ENCODE data around the gene CACNA1C. TPM values are rescaled to one million over a fixed set of nuclear protein-coding genes. Genes with fewer than 3 reads are reported as not detected.
"Not testable (repeated sequence)": the region's sequence is repeated elsewhere in the genome, so short reads cannot be mapped to it uniquely, and the experiment has no call there.

CACNA1C gene
- total and polyA plus RNA-seq, 5 donors: 34.6 to 163 (median 123) TPM

DNA sequence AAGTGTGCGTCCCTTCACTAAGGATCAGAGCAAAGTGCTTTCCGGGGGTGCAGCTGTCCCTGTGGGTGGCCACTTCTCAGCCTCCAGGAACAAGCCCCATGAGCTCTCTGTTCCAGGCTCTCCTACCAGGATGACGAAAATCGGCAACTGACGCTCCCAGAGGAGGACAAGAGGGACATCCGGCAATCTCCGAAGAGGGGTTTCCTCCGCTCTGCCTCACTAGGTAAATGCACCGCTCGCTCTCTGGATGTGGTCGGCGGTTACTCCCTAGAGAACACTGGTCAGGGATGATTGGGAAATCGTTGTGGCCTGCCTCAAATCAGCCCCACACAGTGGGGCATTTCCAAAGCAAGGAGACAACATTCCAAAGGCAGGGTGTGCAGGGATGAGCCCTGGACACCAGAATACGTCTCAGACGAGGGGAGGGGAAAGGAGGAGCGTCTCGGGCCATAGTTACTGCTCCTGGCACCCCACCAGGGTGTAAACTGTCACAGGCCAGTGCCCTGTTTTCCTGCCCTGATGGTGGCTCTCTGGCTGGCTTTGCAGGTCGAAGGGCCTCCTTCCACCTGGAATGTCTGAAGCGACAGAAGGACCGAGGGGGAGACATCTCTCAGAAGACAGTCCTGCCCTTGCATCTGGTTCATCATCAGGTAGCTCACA, 633.0 kb downstream of the CACNA1C start:
- H3K4me3 ChIP-seq (ENCODE audit: low read length); H3K4me1 ChIP-seq (ENCODE audit: control insufficient read depth, insufficient read depth, low read length); intact Hi-C loops (cut with DNase I); H3K27me3 ChIP-seq (ENCODE audit: control insufficient read depth, insufficient read depth); ATAC-seq; DNase-seq; H3K27ac ChIP-seq (ENCODE audit: low read length); H3K9me3 ChIP-seq (ENCODE audit: control insufficient read depth, low read length): not testable (repeated sequence)
- WGBS: 77% methylated on average over 20 of the region's 20 CpGs

DNA sequence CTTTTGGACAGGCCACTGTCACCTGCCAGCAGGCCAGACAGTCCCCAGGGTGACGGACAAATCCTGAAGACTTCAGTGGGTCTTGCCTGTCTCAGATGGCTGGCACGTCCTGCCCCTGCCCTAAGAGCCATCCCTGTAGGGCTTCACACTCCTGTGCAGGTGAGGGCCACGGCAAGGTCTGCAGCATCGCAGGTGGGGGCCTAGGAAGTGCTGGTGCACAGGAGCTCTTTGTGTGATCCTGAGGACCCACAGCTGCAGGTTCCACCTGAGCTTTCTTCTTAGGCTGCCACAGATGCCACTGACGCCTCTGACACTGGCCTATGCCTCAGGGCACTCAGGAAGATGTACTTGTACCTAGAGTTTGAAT, 633.5 kb downstream of the CACNA1C start:
- Histone ChIP-seq H3K4me3 (ENCODE audit: low read length) (no peak overlapping the region), H3K27ac (ENCODE audit: low read length) (no peak overlapping the region), H3K4me1 (ENCODE audit: control insufficient read depth, insufficient read depth, low read length) (no peaks in the 10 kb centered on the region), H3K27me3 (ENCODE audit: control insufficient read depth, insufficient read depth) (no peaks in the 10 kb centered on the region), H3K9me3 (ENCODE audit: control insufficient read depth, low read length) (no peaks in the 10 kb centered on the region)
- ATAC-seq (no peak), DNase-seq (no peak)
- intact Hi-C loops (cut with DNase I): no loop called here
- 94% methylated on average over 5 of the region's 5 CpGs for WGBS

DNA sequence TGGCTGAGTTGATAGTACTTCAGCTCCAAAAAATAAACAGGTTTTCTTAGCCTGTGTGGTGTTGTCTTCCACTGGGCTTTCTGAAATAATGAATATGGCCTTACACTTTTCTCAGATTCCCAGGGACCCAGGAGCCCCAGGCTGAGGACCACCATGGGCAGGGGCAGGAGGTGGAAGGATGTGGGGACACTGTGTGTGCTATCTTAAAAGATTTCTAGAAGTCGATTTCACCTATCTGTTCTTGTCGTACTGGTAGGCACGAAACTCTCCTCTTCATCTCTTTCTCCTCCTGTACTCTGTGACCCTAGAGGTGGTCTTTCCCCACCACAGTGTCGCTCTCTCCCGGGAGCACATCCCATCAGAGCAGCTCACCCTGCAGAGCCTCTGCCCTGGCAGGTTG, 634.3 kb downstream of the CACNA1C start:
- H3K9me3 ChIP-seq (ENCODE audit: control insufficient read depth, low read length): no peaks in the 10 kb centered on the region
- no peak overlapping the region for H3K4me3 ChIP-seq (ENCODE audit: low read length)
- ATAC-seq (no peak), DNase-seq (no peak)
- 90% methylated on average over 5 of the region's 5 CpGs for WGBS
- H3K27me3 ChIP-seq (ENCODE audit: control insufficient read depth, insufficient read depth): no peaks in the 10 kb centered on the region
- intact Hi-C loops (cut with DNase I): no loop called here
- H3K4me1 ChIP-seq (ENCODE audit: control insufficient read depth, insufficient read depth, low read length): no peaks in the 10 kb centered on the region
- H3K27ac ChIP-seq (ENCODE audit: low read length): no peak overlapping the region

DNA sequence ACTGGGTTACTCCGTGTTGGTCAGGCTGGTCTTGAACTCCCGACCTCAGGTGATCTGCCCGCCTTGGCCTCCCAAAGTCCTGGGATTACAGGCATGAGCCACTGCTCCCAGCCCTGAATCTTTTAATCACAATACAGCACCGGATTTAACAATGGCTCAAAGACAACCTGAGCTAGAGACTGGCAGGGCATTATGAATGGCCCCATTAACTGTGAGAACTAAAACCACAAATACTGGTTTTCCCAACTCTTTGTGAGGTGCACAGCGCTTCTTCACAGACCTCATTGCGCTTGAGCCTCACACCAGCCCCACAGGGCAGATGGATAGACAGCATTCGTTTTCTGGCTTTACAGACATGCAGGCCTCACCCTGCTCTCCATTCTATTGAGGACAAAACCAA, 634.9 kb downstream of the CACNA1C start:
- intact Hi-C loops (cut with DNase I): no loop called here
- Histone ChIP-seq H3K9me3 (ENCODE audit: control insufficient read depth, low read length) (no peaks in the 10 kb centered on the region), H3K4me3 (ENCODE audit: low read length) (no peak overlapping the region), H3K27ac (ENCODE audit: low read length) (no peak overlapping the region), H3K27me3 (ENCODE audit: control insufficient read depth, insufficient read depth) (no peaks in the 10 kb centered on the region), H3K4me1 (ENCODE audit: control insufficient read depth, insufficient read depth, low read length) (no peaks in the 10 kb centered on the region)
- DNase-seq (no peak), ATAC-seq (no peak)
- WGBS: 91% methylated on average over 7 of the region's 7 CpGs

DNA sequence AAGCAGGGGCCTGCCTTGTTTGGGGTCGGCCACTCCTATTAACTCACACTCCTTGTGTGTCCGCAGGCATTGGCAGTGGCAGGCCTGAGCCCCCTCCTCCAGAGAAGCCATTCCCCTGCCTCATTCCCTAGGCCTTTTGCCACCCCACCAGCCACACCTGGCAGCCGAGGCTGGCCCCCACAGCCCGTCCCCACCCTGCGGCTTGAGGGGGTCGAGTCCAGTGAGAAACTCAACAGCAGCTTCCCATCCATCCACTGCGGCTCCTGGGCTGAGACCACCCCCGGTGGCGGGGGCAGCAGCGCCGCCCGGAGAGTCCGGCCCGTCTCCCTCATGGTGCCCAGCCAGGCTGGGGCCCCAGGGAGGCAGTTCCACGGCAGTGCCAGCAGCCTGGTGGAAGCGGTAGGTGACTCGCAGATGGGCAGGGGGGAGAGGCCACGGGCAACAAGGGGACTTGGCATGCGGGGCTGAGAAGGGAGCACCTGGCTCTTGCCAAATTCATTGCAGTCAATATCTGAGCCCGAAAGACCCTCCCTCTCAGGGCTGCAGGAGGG, 635.7 kb downstream of the CACNA1C start:
- Histone ChIP-seq H3K27me3 (ENCODE audit: control insufficient read depth, insufficient read depth) (no peaks in the 10 kb centered on the region), H3K9me3 (ENCODE audit: control insufficient read depth, low read length) (no peaks in the 10 kb centered on the region), H3K27ac (ENCODE audit: low read length) (no peak overlapping the region), H3K4me1 (ENCODE audit: control insufficient read depth, insufficient read depth, low read length) (no peaks in the 10 kb centered on the region), H3K4me3 (ENCODE audit: low read length) (no peak overlapping the region)
- intact Hi-C loops (cut with DNase I): no loop called here
- ATAC-seq (no peak), DNase-seq (no peak)
- 93% methylated on average over 20 of the region's 20 CpGs for WGBS

DNA sequence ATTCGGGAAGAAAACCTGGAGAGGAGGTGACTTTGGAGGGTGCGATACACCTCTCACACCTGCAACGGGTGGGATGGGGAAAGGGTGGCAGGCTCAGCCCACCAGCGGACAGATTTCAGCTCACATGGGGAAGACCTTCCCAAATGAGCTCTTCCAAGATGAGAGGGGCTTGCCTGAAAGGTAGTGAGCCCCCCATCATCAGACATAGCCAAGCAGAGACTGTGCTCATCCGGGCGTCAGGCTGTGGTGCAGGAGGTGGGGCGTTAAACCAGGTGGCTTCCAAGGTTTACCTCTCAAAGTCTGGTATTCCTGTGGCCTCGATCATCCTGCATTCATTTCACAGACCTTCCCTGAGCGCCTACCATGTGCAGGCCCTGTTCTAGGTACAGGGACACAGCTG, 636.6 kb downstream of the CACNA1C start:
- intact Hi-C loops (cut with DNase I): no loop called here

DNA sequence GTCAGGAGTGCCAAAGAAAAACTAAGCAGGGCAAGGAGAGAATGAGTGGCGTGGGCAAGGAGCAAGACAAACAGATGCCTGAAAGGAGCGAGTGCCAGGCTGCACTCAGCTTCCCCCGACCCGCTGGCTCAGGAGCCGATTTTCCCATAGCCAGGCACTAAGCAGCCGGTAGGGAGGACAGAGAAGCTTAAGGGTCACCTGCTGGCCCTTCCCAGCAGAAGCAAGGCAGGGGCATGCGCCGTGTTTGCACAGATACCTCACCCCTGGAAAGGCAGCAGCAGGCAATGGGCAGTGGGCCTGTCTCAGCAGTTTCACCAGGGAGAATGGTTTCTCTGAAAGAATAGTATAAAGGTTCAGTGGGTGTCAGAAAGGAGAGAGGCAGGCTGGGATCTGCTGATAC, 637.1 kb downstream of the CACNA1C start:
- no peak overlapping the region for H3K4me3 ChIP-seq (ENCODE audit: low read length)
- no peaks in the 10 kb centered on the region for H3K27me3 ChIP-seq (ENCODE audit: control insufficient read depth, insufficient read depth)
- H3K9me3 ChIP-seq (ENCODE audit: control insufficient read depth, low read length): no peaks in the 10 kb centered on the region
- no peaks in the 10 kb centered on the region for H3K4me1 ChIP-seq (ENCODE audit: control insufficient read depth, insufficient read depth, low read length)
- intact Hi-C loops (cut with DNase I): no loop called here
- H3K27ac ChIP-seq (ENCODE audit: low read length): no peak overlapping the region
- DNase-seq: no peak
- ATAC-seq: no peak
- WGBS: 81% methylated on average over 8 of the region's 8 CpGs

More for the DNA sequence above, 636.6 kb downstream of the CACNA1C start:
- H3K27me3 ChIP-seq (ENCODE audit: control insufficient read depth, insufficient read depth): no peaks in the 10 kb centered on the region
- H3K4me3 ChIP-seq (ENCODE audit: low read length): no peak overlapping the region
- no peaks in the 10 kb centered on the region for H3K9me3 ChIP-seq (ENCODE audit: control insufficient read depth, low read length)
- DNase-seq (no peak), ATAC-seq (no peak)
- H3K4me1 ChIP-seq (ENCODE audit: control insufficient read depth, insufficient read depth, low read length): no peaks in the 10 kb centered on the region
- WGBS: 96% methylated on average over 9 of the region's 9 CpGs
- H3K27ac ChIP-seq (ENCODE audit: low read length): no peak overlapping the region

DNA sequence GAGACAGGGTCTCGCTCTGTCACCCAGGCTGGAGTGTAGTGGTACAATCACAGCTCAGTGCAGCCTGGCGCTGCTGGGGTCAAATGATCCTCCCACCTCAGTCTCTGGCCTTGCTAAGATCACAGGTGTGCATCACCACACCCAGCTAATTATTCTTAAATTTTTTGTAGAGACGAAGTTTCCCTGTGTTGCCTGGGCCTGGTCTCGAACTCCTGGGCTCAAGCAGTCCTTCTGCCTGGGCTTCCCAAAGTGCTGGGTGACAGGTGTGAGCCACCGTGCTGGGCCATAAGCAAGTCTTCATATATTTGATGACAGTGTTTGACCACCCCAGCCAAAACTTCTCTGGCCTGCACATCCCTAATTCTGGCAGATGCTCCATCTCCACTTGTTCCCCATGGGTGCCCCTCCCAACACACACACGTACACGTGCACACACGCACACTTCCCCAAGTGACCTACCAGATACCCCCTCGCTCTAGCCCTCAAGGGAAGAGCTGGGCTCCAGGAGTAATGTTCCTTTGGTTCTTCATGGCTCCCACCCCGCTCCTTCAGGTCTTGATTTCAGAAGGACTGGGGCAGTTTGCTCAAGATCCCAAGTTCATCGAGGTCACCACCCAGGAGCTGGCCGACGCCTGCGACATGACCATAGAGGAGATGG, 637.7 kb downstream of the CACNA1C start:
- H3K4me3 ChIP-seq (ENCODE audit: low read length): no peak overlapping the region
- H3K27me3 ChIP-seq (ENCODE audit: control insufficient read depth, insufficient read depth): no peaks in the 10 kb centered on the region
- H3K4me1 ChIP-seq (ENCODE audit: control insufficient read depth, insufficient read depth, low read length): no peaks in the 10 kb centered on the region
- intact Hi-C loops (cut with DNase I): no loop called here
- no peak overlapping the region for H3K27ac ChIP-seq (ENCODE audit: low read length)
- 68% methylated on average over 14 of the region's 14 CpGs for WGBS
- no peak for ATAC-seq
- no peak for DNase-seq
- no peaks in the 10 kb centered on the region for H3K9me3 ChIP-seq (ENCODE audit: control insufficient read depth, low read length)

DNA sequence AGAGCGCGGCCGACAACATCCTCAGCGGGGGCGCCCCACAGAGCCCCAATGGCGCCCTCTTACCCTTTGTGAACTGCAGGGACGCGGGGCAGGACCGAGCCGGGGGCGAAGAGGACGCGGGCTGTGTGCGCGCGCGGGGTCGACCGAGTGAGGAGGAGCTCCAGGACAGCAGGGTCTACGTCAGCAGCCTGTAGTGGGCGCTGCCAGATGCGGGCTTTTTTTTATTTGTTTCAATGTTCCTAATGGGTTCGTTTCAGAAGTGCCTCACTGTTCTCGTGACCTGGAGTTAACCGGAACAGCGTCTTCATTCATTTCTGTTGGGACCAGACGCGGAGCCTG, 638.2 kb downstream of the CACNA1C start:
- no peaks in the 10 kb centered on the region for H3K4me1 ChIP-seq (ENCODE audit: control insufficient read depth, insufficient read depth, low read length)
- H3K27me3 ChIP-seq (ENCODE audit: control insufficient read depth, insufficient read depth): no peaks in the 10 kb centered on the region
- H3K27ac ChIP-seq (ENCODE audit: low read length): no peak overlapping the region
- ATAC-seq (peak; percentile 20 to 40), DNase-seq (peak in 2 of 3 donors; percentile 59 to 68)
- intact Hi-C loops (cut with DNase I): no loop called here
- no peak overlapping the region for H3K4me3 ChIP-seq (ENCODE audit: low read length)
- WGBS: 28% methylated on average over 28 of the region's 28 CpGs
- H3K9me3 ChIP-seq (ENCODE audit: control insufficient read depth, low read length): no peaks in the 10 kb centered on the region

DNA sequence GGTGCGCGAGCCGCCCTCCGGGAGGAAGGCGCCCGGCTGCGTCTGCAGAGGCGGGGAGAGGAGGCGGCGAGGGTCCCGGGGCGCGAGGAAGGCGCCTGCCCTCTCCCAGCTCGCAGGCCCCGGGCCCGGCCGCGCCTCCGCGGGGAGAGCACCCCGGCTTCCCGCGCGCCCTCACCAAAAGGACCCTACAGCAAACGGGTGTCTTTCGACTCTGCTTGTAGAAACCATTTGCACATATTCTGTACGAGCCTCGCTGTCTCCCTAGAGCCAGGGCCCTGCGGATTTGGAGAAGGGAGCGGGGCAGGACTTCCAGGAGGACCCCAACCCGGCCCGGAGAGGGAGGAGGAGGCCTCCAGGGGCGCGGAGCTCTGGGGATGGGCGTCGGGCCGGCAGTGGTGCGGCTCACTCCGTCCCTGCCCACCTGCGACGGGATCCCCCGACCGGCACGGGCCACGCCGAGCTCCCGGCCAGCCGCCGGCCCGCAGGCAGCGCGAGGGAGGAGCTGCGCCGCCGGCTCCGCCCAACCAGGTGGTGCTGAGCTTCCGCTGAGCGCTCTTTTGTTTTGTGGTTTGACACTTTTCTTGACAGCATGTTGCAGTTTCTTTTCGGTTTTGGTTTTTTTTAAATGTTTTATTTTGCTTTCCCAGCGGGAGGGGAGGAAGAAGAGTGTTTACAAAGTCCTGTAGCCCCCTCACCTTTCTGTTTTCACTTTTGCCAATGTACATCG, 638.7 kb downstream of the CACNA1C start:
- no peaks in the 10 kb centered on the region for H3K27me3 ChIP-seq (ENCODE audit: control insufficient read depth, insufficient read depth)
- peak; percentile 30 to 56 for ATAC-seq
- intact Hi-C loops (cut with DNase I): no loop called here
- no peaks in the 10 kb centered on the region for H3K9me3 ChIP-seq (ENCODE audit: control insufficient read depth, low read length)
- H3K4me1 ChIP-seq (ENCODE audit: control insufficient read depth, insufficient read depth, low read length): no peaks in the 10 kb centered on the region
- 20% methylated on average over 62 of the region's 62 CpGs for WGBS
- H3K4me3 ChIP-seq (ENCODE audit: low read length): no peak overlapping the region
- DNase-seq: no peak
- H3K27ac ChIP-seq (ENCODE audit: low read length): no peak overlapping the region

DNA sequence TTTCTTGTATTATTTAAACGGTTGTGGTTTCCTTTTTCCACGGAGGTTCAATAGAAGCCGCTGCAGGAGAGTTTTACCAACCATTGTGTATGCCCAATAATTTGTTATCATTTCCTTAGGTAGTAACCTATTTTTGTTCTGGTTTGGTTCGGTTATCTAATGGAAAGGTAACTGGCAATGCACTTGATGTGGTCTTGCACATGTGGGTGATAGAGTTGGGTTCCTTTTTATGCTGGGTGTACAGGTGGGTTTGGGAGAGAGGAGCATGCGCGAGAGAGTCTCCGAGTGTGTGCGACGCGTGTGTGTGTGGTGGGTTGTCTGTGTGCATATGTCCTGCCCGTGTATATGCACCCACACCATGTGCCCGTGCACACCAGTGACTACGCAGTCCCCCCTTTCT, 639.3 kb downstream of the CACNA1C start:
- H3K27me3 ChIP-seq (ENCODE audit: control insufficient read depth, insufficient read depth): no peaks in the 10 kb centered on the region
- no peaks in the 10 kb centered on the region for H3K4me1 ChIP-seq (ENCODE audit: control insufficient read depth, insufficient read depth, low read length)
- H3K27ac ChIP-seq (ENCODE audit: low read length): no peak overlapping the region
- no peak for ATAC-seq
- H3K9me3 ChIP-seq (ENCODE audit: control insufficient read depth, low read length): no peaks in the 10 kb centered on the region
- no peak overlapping the region for H3K4me3 ChIP-seq (ENCODE audit: low read length)
- DNase-seq: no peak
- 66% methylated on average over 13 of the region's 13 CpGs for WGBS
- intact Hi-C loops (cut with DNase I): no loop called here
